HG03520 (cell line): ENCODE measurements around the gene ERCC4.

ENCODE experiments used
- ATAC-seq: cut with Tn5 transposase; IDR thresholded peaks from one replicate; pipeline ENCODE4 v1.9.1; 2021; ENCODE audit warnings: mild to moderate bottlenecking, moderate library complexity; ENCODE audit not compliant: unreplicated experiment

Gene ERCC4

GRCh38 chr16:13945744-13946485 lies 26.0 kb downstream of the ERCC4 start:
- no peak for ATAC-seq

- no peak for ATAC-seq
These were observed 28.1 kb downstream of the ERCC4 start for GRCh38 chr16:13948086-13948485.

- ATAC-seq, result no peak
These were observed 31.0 kb downstream of the ERCC4 start for GRCh38 chr16:13950821-13951547.

GRCh38 chr16:13951611-13952010 lies 31.7 kb downstream of the ERCC4 start:
- no peak for ATAC-seq

GRCh38 chr16:13953501-13953900 lies 33.5 kb downstream of the ERCC4 start:
- no peak for ATAC-seq

- ATAC-seq, result no peak
These were observed 36.8 kb downstream of the ERCC4 start for GRCh38 chr16:13956635-13957196.

GRCh38 chr16:13957197-13958078 lies 37.5 kb downstream of the ERCC4 start:
- ATAC-seq, result peak; percentile 62

- no peak for ATAC-seq
These were observed 38.5 kb downstream of the ERCC4 start for GRCh38 chr16:13958474-13958873.

GRCh38 chr16:13959626-13960025 lies 39.7 kb downstream of the ERCC4 start:
- no peak for ATAC-seq

- ATAC-seq, result no peak
These were observed 41.3 kb downstream of the ERCC4 start for GRCh38 chr16:13961099-13961811.

GRCh38 chr16:13962232-13962631 lies 42.3 kb downstream of the ERCC4 start:
- no peak for ATAC-seq

- no peak for ATAC-seq
These were observed 48.9 kb downstream of the ERCC4 start for GRCh38 chr16:13968835-13969234.

GRCh38 chr16:13969711-13970110 lies 49.8 kb downstream of the ERCC4 start:
- ATAC-seq, result no peak

- ATAC-seq, result no peak
These were observed 50.9 kb downstream of the ERCC4 start for GRCh38 chr16:13970708-13971422.

- ATAC-seq, result no peak
These were observed 53.5 kb downstream of the ERCC4 start for GRCh38 chr16:13973321-13974023.

GRCh38 chr16:13977177-13977576 lies 57.2 kb downstream of the ERCC4 start:
- ATAC-seq, result no peak

- ATAC-seq, result no peak
These were observed 62.5 kb downstream of the ERCC4 start for GRCh38 chr16:13982451-13982850.

GRCh38 chr16:13983625-13984024 lies 63.7 kb downstream of the ERCC4 start:
- no peak for ATAC-seq

GRCh38 chr16:13984794-13985193 lies 64.8 kb downstream of the ERCC4 start:
- no peak for ATAC-seq
